H9 (cell line): ENCODE results near the gene ICE2. TPM values are rescaled to one million over a fixed set of nuclear protein-coding genes. Genes with fewer than 3 reads are reported as not detected.

ENCODE experiments used
- DNase-seq: peaks from one replicate; pipeline ENCODE4 v3.0.0-alpha.2; 2017
- H2AFZ ChIP-seq: one replicate; pipeline ENCODE4 v1.6.1; 2013; ENCODE audit warnings: mild to moderate bottlenecking, low read length, control low read depth, moderate library complexity
- H2AK5ac ChIP-seq: 2 replicates; pipeline ENCODE4 v1.6.1; 2013; ENCODE audit warnings: low read length, control low read depth, mixed read lengths; ENCODE audit not compliant: insufficient read length
- H2BK120ac ChIP-seq: one replicate; pipeline ENCODE4 v1.6.1; 2013; ENCODE audit warnings: low read depth, mild to moderate bottlenecking, low read length, control low read depth, inconsistent platforms; ENCODE audit not compliant: poor library complexity, severe bottlenecking
- H2BK12ac ChIP-seq: 2 replicates; pipeline ENCODE4 v1.6.1; 2013; ENCODE audit warnings: low read length, control low read depth, mixed read lengths, low read depth; ENCODE audit not compliant: insufficient read length
- H2BK15ac ChIP-seq: 2 replicates; pipeline ENCODE4 v1.6.1; 2013; ENCODE audit warnings: low read depth, low read length, control low read depth
- H2BK20ac ChIP-seq: one replicate; pipeline ENCODE4 v1.6.1; 2013; ENCODE audit warnings: low read depth, mild to moderate bottlenecking, low read length, control low read depth, inconsistent platforms; ENCODE audit not compliant: poor library complexity, severe bottlenecking
- H2BK5ac ChIP-seq: 2 replicates; pipeline ENCODE4 v1.6.1; 2013; ENCODE audit warnings: low read length, control low read depth, mixed read lengths; ENCODE audit not compliant: insufficient read length
- H3K14ac ChIP-seq: 2 replicates; pipeline ENCODE4 v1.6.1; 2013; ENCODE audit warnings: low read length, control low read depth; ENCODE audit not compliant: insufficient read depth
- H3K18ac ChIP-seq: 2 replicates; pipeline ENCODE4 v1.6.1; 2013; ENCODE audit warnings: low read depth, mild to moderate bottlenecking, mixed read lengths, low read length, control low read depth; ENCODE audit not compliant: insufficient read length
- H3K23ac ChIP-seq: 2 replicates; pipeline ENCODE4 v1.6.1; 2013; ENCODE audit warnings: low read length, control low read depth, mixed read lengths, low read depth; ENCODE audit not compliant: insufficient read length
- H3K23me2 ChIP-seq: 2 replicates; pipeline ENCODE4 v1.6.1; 2013; ENCODE audit warnings: low read depth, mild to moderate bottlenecking, mixed read lengths, low read length, control low read depth; ENCODE audit not compliant: insufficient read length, poor library complexity, severe bottlenecking
- H3K27ac ChIP-seq: 2 replicates; pipeline ENCODE4 v1.5.1; 2013; ENCODE audit warnings: low read length, control low read depth, mixed read lengths, low read depth; ENCODE audit not compliant: insufficient read length
- H3K27me3 ChIP-seq: 2 replicates; pipeline ENCODE4 v1.6.1; 2013; ENCODE audit warnings: low read length, control low read depth, inconsistent platforms; ENCODE audit not compliant: insufficient read depth
- H3K4ac ChIP-seq: 2 replicates; pipeline ENCODE4 v1.6.1; 2013; ENCODE audit warnings: low read depth, mild to moderate bottlenecking, control low read depth, inconsistent platforms, low read length, moderate library complexity
- H3K4me1 ChIP-seq: 2 replicates; pipeline ENCODE4 v1.6.1; 2013; ENCODE audit warnings: low read length, control low read depth, inconsistent platforms; ENCODE audit not compliant: insufficient read depth
- H3K4me2 ChIP-seq: 2 replicates; pipeline ENCODE4 v1.6.1; 2013; ENCODE audit warnings: low read length, control low read depth, mixed read lengths; ENCODE audit not compliant: insufficient read length, insufficient read depth
- H3K56ac ChIP-seq: 2 replicates; pipeline ENCODE4 v1.6.1; 2013; ENCODE audit warnings: low read depth, mild to moderate bottlenecking, mixed read lengths, low read length, control low read depth; ENCODE audit not compliant: insufficient read length
- H3K79me1 ChIP-seq: 2 replicates; pipeline ENCODE4 v1.6.1; 2013; ENCODE audit warnings: low read depth, mild to moderate bottlenecking, moderate library complexity, low read length, control low read depth, inconsistent platforms; ENCODE audit not compliant: insufficient read depth, poor library complexity, severe bottlenecking
- H3K79me2 ChIP-seq: 2 replicates; pipeline ENCODE4 v1.6.1; 2013; ENCODE audit warnings: low read length, control low read depth, inconsistent platforms; ENCODE audit not compliant: insufficient read depth
- H3K9ac ChIP-seq: 2 replicates; pipeline ENCODE4 v1.6.1; 2013; ENCODE audit warnings: low read length, control low read depth, mixed read lengths; ENCODE audit not compliant: insufficient read length; ENCODE audit errors: extremely low read depth
- H3K9me3 ChIP-seq: one replicate; pipeline ENCODE4 v1.6.1; 2013; ENCODE audit warnings: low read depth, low read length, inconsistent platforms; ENCODE audit not compliant: control insufficient read depth
- H3T11ph ChIP-seq: one replicate; pipeline ENCODE4 v1.6.1; 2013; ENCODE audit warnings: mild to moderate bottlenecking, low read length, control low read depth, inconsistent platforms
- H4K20me1 ChIP-seq: one replicate; pipeline ENCODE4 v1.6.1; 2013; ENCODE audit not compliant: control insufficient read depth, insufficient read length, insufficient read depth
- H4K5ac ChIP-seq: 2 replicates; pipeline ENCODE4 v1.6.1; 2013; ENCODE audit warnings: low read depth, mild to moderate bottlenecking, mixed read lengths, low read length, control low read depth; ENCODE audit not compliant: insufficient read length
- H4K8ac ChIP-seq: replicated peaks from 2 replicates; pipeline ENCODE4 v1.6.1; 2013; ENCODE audit warnings: low read length, control low read depth, mixed read lengths, low read depth; ENCODE audit not compliant: insufficient read length
- H4K91ac ChIP-seq: 2 replicates; pipeline ENCODE4 v1.6.1; 2013; ENCODE audit warnings: low read depth, mild to moderate bottlenecking, moderate library complexity, mixed read lengths, low read length, control low read depth; ENCODE audit not compliant: insufficient read length
- H3K27ac Mint-ChIP-seq, 3 experiments: 2 replicates in 2 of 3; 3 replicates in 1 of 3; pipeline ENCODE4 v1.8.0; 2020 to 2021; ENCODE audit warnings: mixed read lengths in 3 of 3, mild to moderate bottlenecking in 1 of 3, moderate library complexity in 1 of 3
- H3K27me3 Mint-ChIP-seq: 2 replicates; pipeline ENCODE4 v1.8.0; 2021; ENCODE audit warnings: low read depth, mild to moderate bottlenecking, moderate library complexity, mixed read lengths
- H3K36me3 Mint-ChIP-seq, 3 experiments: 2 replicates in 2 of 3; 3 replicates in 1 of 3; pipeline ENCODE4 v1.8.0; 2020 to 2021; ENCODE audit warnings: low read depth in 3 of 3, mixed read lengths in 3 of 3; ENCODE audit not compliant: insufficient read depth in 1 of 3
- H3K4me1 Mint-ChIP-seq, 2 experiments: 2 replicates each; pipeline ENCODE4 v1.8.0; 2020; ENCODE audit warnings: mixed read lengths in 2 of 2
- H3K4me3 Mint-ChIP-seq, 2 experiments: 2 replicates in 1 of 2; 3 replicates in 1 of 2; pipeline ENCODE4 v1.8.0; 2020 to 2021; ENCODE audit warnings: mild to moderate bottlenecking in 2 of 2, mixed read lengths in 2 of 2, moderate library complexity in 1 of 2
- H3K9me3 Mint-ChIP-seq, 2 experiments: 2 replicates in 1 of 2; 3 replicates in 1 of 2; pipeline ENCODE4 v1.8.0; 2020; ENCODE audit warnings: mild to moderate bottlenecking in 2 of 2, mixed read lengths in 2 of 2, moderate library complexity in 1 of 2
- CTCF ChIP-seq: fragments of 200-600 bp; sonication (generic); conservative IDR thresholded peaks from 3 replicates; pipeline ENCODE4 v1.8.0; 2021; ENCODE audit warnings: antibody characterized with exemption, mild to moderate bottlenecking
- WGBS: extraction: QIAGEN DNeasy Blood & Tissue Kit; methylation state at CpG from one replicate; pipeline ENCODE4 v1.1.7; 2013; ENCODE audit warnings: missing lambda C conversion rate, low lambda C conversion rate, mixed read lengths; ENCODE audit not compliant: insufficient read length; ENCODE audit errors: extremely low coverage; 5-methylcytosine and 5-hydroxymethylcytosine counted together
- total RNA-seq: library from RNA; stranded (reverse); gene quantifications from 2 replicates; pipeline ENCODE4 v1.2.1, GENCODE V29; 2021

ICE2 gene
- total RNA-seq, 1 experiment from 2014 or later: 76.3 TPM

- Histone ChIP-seq H2BK15ac (no peak overlapping the region), H2AK5ac (no peak overlapping the region), H2BK5ac (no peak overlapping the region), H3K4me1 (no peaks in the 10 kb centered on the region; the same call in 1 of the 2 replicates), H4K8ac (no peak overlapping the region), H3K27ac (no peak overlapping the region), H4K20me1 (no peaks in the 10 kb centered on the region), H3K9me3 (no peaks in the 10 kb centered on the region), H3K9ac (no peak overlapping the region), H2BK12ac (no peak overlapping the region), H2BK120ac (no peak overlapping the region), H3K23me2 (peaks cover 11% of the 10 kb centered on the region), H3K23ac (no peak overlapping the region), H3K79me1 (peaks cover 3% of the 10 kb centered on the region), H4K91ac (no peak overlapping the region), H2BK20ac (no peak overlapping the region), H3K4ac (no peak overlapping the region), H2AFZ (no peak overlapping the region), H3K79me2 (peaks cover 4% of the 10 kb centered on the region; the same call in 1 of the 2 replicates), H3K27me3 (no peaks in the 10 kb centered on the region), H3T11ph (no peak overlapping the region), H3K14ac (no peak overlapping the region), H3K4me2 (peak overlapping the region; percentile 89), H3K56ac (no peak overlapping the region), H3K18ac (no peak overlapping the region), H4K5ac (no peak overlapping the region)
- WGBS: no CpG with 5 or more reads among the region's 1 CpG
- Mint-ChIP-seq H3K4me3 (no peak overlapping the region), H3K27ac (no peak overlapping the region), H3K9me3 (no peaks in the 10 kb centered on the region), H3K4me1 (peaks cover 22 to 27% of the 10 kb centered on the region in 2 experiments), H3K27me3 (no peaks in the 10 kb centered on the region), H3K36me3 (peaks cover 5 to 29% (median 28%) of the 10 kb centered on the region in 3 experiments; a peak in 6 of 7 replicates)
- no peak for TF ChIP-seq CTCF
- no peak for DNase-seq
Measured at GRCh38 chr15:60477164-60477563, 1.8 kb downstream of the ICE2 start.
